GM23248 (cell line): Measurements from ENCODE around the gene MIS12. TPM values are rescaled to one million over a fixed set of nuclear protein-coding genes. Genes with fewer than 3 reads are reported as not detected.

Experiments used
- DNase-seq: peaks from one replicate; pipeline ENCODE4 v3.0.0-alpha.2; 2015
- H2AFZ ChIP-seq: fragments of 200-600 bp; sonication (generic); 2 replicates; pipeline ENCODE4 v1.6.1; 2016; ENCODE audit warnings: antibody characterized with exemption
- H3F3A ChIP-seq: fragments of 200-600 bp; sonication (generic); 2 replicates; pipeline ENCODE4 v1.6.1; 2016; ENCODE audit warnings: mild to moderate bottlenecking, antibody characterized with exemption, mixed run types; ENCODE audit not compliant: insufficient read depth
- H3K27ac ChIP-seq: fragments of 200-600 bp; sonication (generic); 2 replicates; pipeline ENCODE4 v1.5.1; 2016; ENCODE audit warnings: mild to moderate bottlenecking
- H3K27me3 ChIP-seq: fragments of 200-600 bp; sonication (generic); replicated peaks from 2 replicates; pipeline ENCODE4 v1.6.1; 2016; ENCODE audit warnings: mild to moderate bottlenecking; ENCODE audit not compliant: insufficient read depth
- H3K36me3 ChIP-seq: fragments of 200-600 bp; sonication (generic); 2 replicates; pipeline ENCODE4 v1.6.1; 2016; ENCODE audit warnings: low read depth, mild to moderate bottlenecking
- H3K4me1 ChIP-seq: fragments of 200-600 bp; sonication (generic); 2 replicates; pipeline ENCODE4 v1.6.1; 2016; ENCODE audit warnings: mild to moderate bottlenecking; ENCODE audit not compliant: insufficient read depth
- H3K4me2 ChIP-seq: fragments of 200-600 bp; sonication (generic); one replicate; pipeline ENCODE4 v1.6.1; 2016; ENCODE audit warnings: mild to moderate bottlenecking; ENCODE audit not compliant: unreplicated experiment
- H3K4me3 ChIP-seq: fragments of 200-600 bp; sonication (generic); 2 replicates; pipeline ENCODE4 v1.5.1; 2016; ENCODE audit warnings: mild to moderate bottlenecking
- H3K79me2 ChIP-seq: fragments of 200-600 bp; sonication (generic); 2 replicates; pipeline ENCODE4 v1.6.1; 2016; ENCODE audit warnings: mild to moderate bottlenecking; ENCODE audit not compliant: insufficient read depth
- H3K9ac ChIP-seq: fragments of 200-600 bp; sonication (generic); 2 replicates; pipeline ENCODE4 v1.6.1; 2016; ENCODE audit warnings: mild to moderate bottlenecking
- H3K9me2 ChIP-seq: fragments of 200-600 bp; sonication (generic); 2 replicates; pipeline ENCODE4 v1.6.1; 2016; ENCODE audit warnings: mixed run types, mild to moderate bottlenecking, moderate library complexity; ENCODE audit not compliant: insufficient read depth
- H3K9me3 ChIP-seq: fragments of 200-600 bp; sonication (generic); one replicate; pipeline ENCODE4 v1.6.1; 2017; ENCODE audit warnings: low read depth
- H4K20me1 ChIP-seq: fragments of 200-600 bp; sonication (generic); 2 replicates; pipeline ENCODE4 v1.6.0; 2016; ENCODE audit not compliant: insufficient read depth
- EZH2 ChIP-seq: fragments of 200-600 bp; sonication (generic); IDR thresholded peaks from 2 replicates; pipeline ENCODE4 v1.6.1; 2018; ENCODE audit warnings: antibody characterized with exemption, mild to moderate bottlenecking; ENCODE audit not compliant: insufficient read depth, poor library complexity, severe bottlenecking
- EZH2phosphoT487 ChIP-seq: fragments of 200-600 bp; sonication (generic); IDR thresholded peaks from 2 replicates; pipeline ENCODE4 v1.6.1; 2018; ENCODE audit warnings: antibody characterized with exemption, moderate library complexity, mild to moderate bottlenecking, low read depth; ENCODE audit not compliant: insufficient read depth
- WGBS, 2 experiments: methylation state at CpG; one replicate each; pipeline ENCODE4 v1.1.6; 2015 to 2017; ENCODE audit warnings: low lambda C conversion rate in 2 of 2, low coverage in 1 of 2; ENCODE audit errors: missing lambda C conversion rate in 2 of 2; 5-methylcytosine and 5-hydroxymethylcytosine counted together
- in situ Hi-C: fragments of 300-500 bp; cut with MboI; formaldehyde crosslinking; loops from 2 replicates; pipeline ENCODE4 v1.15.0; 2020
- polyA plus RNA-seq: library from polyadenylated mRNA; unstranded; fragments of >200 nt; fragmentation: Nextera tagmentation; extraction: Ambion mirVana; gene quantifications from 2 replicates; pipeline ENCODE4 v1.2.1, GENCODE V29; 2016
- total RNA-seq: library from RNA; depleted of rRNA; stranded (reverse); fragments of >200 nt; shearing (Covaris generic); gene quantifications from 2 replicates; pipeline ENCODE4 v1.2.3, GENCODE V29; 2014

MIS12 gene
- total and polyA plus RNA-seq, 2 experiments from 2014 or later = 12.9 to 13.4 TPM

- no peak for DNase-seq
- no peak overlapping the region for H3K9ac ChIP-seq
- no peaks in the 10 kb centered on the region for H3K9me2 ChIP-seq
- no peaks in the 10 kb centered on the region for H3K4me1 ChIP-seq
- in situ Hi-C loops = no loop called here
- H3K79me2 ChIP-seq = peaks cover under 1% of the 10 kb centered on the region
- no peak overlapping the region for H3K4me3 ChIP-seq
- 92% methylated on average over 6 of the region's 6 CpGs for WGBS, 2 experiments
- peaks cover 10% of the 10 kb centered on the region; the same call in 1 of the 2 replicates for H3F3A ChIP-seq
- no peaks in the 10 kb centered on the region for H3K9me3 ChIP-seq
- no peak overlapping the region for H3K4me2 ChIP-seq
- no peaks in the 10 kb centered on the region for H4K20me1 ChIP-seq
- no peak overlapping the region for H3K27ac ChIP-seq
- H2AFZ ChIP-seq = no peak overlapping the region
- no peak for TF ChIP-seq EZH2phosphoT487
- no peak for TF ChIP-seq EZH2
- H3K27me3 ChIP-seq = no peaks in the 10 kb centered on the region
- H3K36me3 ChIP-seq = peaks cover 24% of the 10 kb centered on the region
Measured at GRCh38 chr17:5443728-5444127, 42.6 kb upstream of the MIS12 start.

DNA sequence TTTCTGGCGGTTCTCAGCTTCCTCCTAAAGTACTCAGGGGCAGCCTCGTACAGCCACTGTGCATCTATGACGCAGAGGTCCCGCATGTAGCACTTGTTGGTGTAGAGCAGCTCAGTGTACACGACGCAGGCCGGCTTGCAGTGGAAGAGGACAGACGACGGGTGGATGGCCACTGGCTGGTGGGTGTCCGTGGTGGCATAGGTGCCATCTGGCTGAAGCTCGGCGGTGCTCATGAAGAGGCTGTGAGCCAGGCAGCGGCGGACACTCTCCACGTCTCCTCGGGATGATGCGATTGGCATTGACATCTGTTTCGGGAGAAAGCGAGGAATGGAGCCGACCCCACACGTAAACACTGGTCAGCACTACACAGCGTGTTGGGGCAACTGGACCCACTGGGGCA lies 42.2 kb upstream of the MIS12 start:
- TF ChIP-seq EZH2phosphoT487 = no peak
- TF ChIP-seq EZH2 = no peak
- Histone ChIP-seq H3K9me2 (no peaks in the 10 kb centered on the region), H4K20me1 (no peaks in the 10 kb centered on the region), H3K4me3 (no peak overlapping the region), H3K4me2 (no peak overlapping the region), H3K27me3 (no peaks in the 10 kb centered on the region), H2AFZ (no peak overlapping the region), H3K36me3 (peaks cover 29% of the 10 kb centered on the region), H3K9ac (no peak overlapping the region), H3F3A (peaks cover 10% of the 10 kb centered on the region; the same call in 1 of the 2 replicates), H3K9me3 (no peaks in the 10 kb centered on the region), H3K27ac (no peak overlapping the region), H3K4me1 (no peaks in the 10 kb centered on the region), H3K79me2 (no peaks in the 10 kb centered on the region)
- 92 to 94% methylated on average over 22 of the region's 22 CpGs for WGBS, 2 experiments
- no peak for DNase-seq
- in situ Hi-C loops = no loop called here

DNA sequence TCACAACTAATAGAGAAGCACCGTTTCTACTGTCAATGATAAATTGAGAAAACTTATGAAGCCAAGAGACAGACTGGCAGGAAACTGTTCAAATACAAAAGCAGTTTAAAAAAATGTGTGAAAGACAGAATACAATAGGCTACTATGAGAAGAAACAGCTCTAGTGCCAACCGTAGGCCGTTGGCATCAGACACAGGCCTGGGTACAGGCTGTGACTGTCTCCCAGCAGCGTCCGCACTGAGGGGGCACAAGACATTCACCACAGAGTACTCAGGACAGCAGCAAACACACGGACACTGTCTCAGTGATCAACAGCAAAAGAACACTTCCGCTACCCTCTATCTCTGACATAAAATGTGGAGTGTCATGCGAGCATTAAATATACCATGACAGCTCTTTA lies 39.6 kb upstream of the MIS12 start:
- Histone ChIP-seq H3K36me3 (peaks cover 30% of the 10 kb centered on the region), H3K9ac (no peak overlapping the region), H3K27ac (no peak overlapping the region), H4K20me1 (no peaks in the 10 kb centered on the region), H3K79me2 (no peaks in the 10 kb centered on the region), H3K4me3 (no peak overlapping the region), H3K9me2 (no peaks in the 10 kb centered on the region), H3K4me1 (no peaks in the 10 kb centered on the region), H3K9me3 (no peaks in the 10 kb centered on the region), H3K27me3 (no peaks in the 10 kb centered on the region), H2AFZ (no peak overlapping the region), H3F3A (no peaks in the 10 kb centered on the region), H3K4me2 (no peak overlapping the region)
- DNase-seq = no peak
- TF ChIP-seq EZH2phosphoT487 (no peak), EZH2 (no peak)
- in situ Hi-C loops = no loop called here
- 97 to 98% methylated on average over 8 of the region's 8 CpGs for WGBS, 2 experiments

DNA sequence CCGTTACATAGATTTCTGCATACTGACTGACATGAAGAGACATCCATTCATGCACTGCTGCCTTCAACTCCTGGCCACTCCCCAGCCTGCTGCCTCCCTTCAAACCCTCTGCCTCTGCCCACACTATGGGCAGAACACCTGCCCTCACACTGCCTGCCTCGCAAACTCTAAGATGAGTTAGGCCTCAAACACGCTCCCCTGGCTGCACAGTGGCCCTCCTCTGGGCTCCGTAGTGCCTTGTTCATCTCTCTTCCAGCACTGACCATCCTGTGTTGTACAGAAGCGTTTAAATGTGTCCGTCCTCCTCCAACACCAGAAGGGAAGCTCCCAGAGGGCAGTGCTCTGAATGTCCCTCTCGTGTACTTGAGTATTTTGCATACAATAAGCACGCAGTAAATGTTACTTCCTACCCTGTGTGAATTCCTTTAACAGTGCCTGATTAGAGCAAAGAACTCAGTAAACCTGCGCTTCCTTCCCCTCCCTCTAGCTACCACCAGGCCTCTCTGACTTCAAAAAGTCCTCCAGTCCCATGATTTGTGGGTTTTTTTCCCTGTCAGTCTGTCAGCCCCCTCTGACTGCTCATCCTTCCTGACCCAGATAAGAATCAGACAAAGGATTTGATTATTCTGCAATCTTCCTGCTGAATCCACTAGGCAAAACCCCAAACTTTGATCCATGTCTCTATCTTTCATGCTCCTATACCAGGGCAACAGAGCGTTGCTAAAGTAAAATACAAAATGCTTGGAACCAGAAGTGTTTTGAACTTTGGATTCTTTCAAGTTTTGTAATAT lies 21.5 kb upstream of the MIS12 start:
- peaks cover 6% of the 10 kb centered on the region for H3F3A ChIP-seq
- H4K20me1 ChIP-seq = no peaks in the 10 kb centered on the region
- no peaks in the 10 kb centered on the region for H3K36me3 ChIP-seq
- in situ Hi-C loops = loop anchor here (25.0 kb wide), 2 partner anchors 97 to 972 kb away; partner anchors contain the start of genes AIPL1 and PIMREG
- no peak for DNase-seq
- H3K4me3 ChIP-seq = no peak overlapping the region
- H3K4me2 ChIP-seq = no peak overlapping the region
- H2AFZ ChIP-seq = no peak overlapping the region
- peaks cover 12% of the 10 kb centered on the region for H3K4me1 ChIP-seq
- no peaks in the 10 kb centered on the region for H3K27me3 ChIP-seq
- H3K27ac ChIP-seq = no peak overlapping the region
- no peaks in the 10 kb centered on the region for H3K9me3 ChIP-seq
- TF ChIP-seq EZH2 (no peak), EZH2phosphoT487 (no peak)
- H3K9me2 ChIP-seq = no peaks in the 10 kb centered on the region
- H3K9ac ChIP-seq = no peak overlapping the region
- 87 to 89% methylated on average over 10 of the region's 10 CpGs for WGBS, 2 experiments
- H3K79me2 ChIP-seq = peaks cover 68% of the 10 kb centered on the region
